NCI-H1436 treated with DMSO at 0.1 percent for 48 hours (cell line): ENCODE data around the gene TASOR.

Experiments
- DNase-seq: peaks from one replicate; lab custom pipeline; 2025; lab: John Stamatoyannopoulos, UW

TASOR gene

GRCh38 chr3:56682462-56683121 is 473 bp downstream of the TASOR start:
- no peak for DNase-seq

- no peak for DNase-seq
Observed at GRCh38 chr3:56681984-56682461, 1.0 kb downstream of the TASOR start.

GRCh38 chr3:56680054-56680580 is 2.9 kb downstream of the TASOR start:
- no peak for DNase-seq

GRCh38 chr3:56677286-56677685 is 5.8 kb downstream of the TASOR start:
- DNase-seq = no peak

- DNase-seq = no peak
Observed at GRCh38 chr3:56673781-56674457, 9.1 kb downstream of the TASOR start.

- DNase-seq = no peak
Observed at GRCh38 chr3:56667973-56668579, 15.0 kb downstream of the TASOR start.

GRCh38 chr3:56664823-56665222 is 18.2 kb downstream of the TASOR start:
- no peak for DNase-seq

- DNase-seq = no peak
Observed at GRCh38 chr3:56655709-56656108, 27.4 kb downstream of the TASOR start.

- no peak for DNase-seq
Observed at GRCh38 chr3:56654460-56654859, 28.6 kb downstream of the TASOR start.

- no peak for DNase-seq
Observed at GRCh38 chr3:56645407-56645806, 37.7 kb downstream of the TASOR start.

GRCh38 chr3:56633602-56634535 is 49.2 kb downstream of the TASOR start:
- DNase-seq = no peak
